Spleen (tissue), 11 donors: ENCODE data around the gene RTL10. TPM values are rescaled to one million over a fixed set of nuclear protein-coding genes. Genes with fewer than 3 reads are reported as not detected.

Experiments
- DNase-seq: peaks from one replicate; pipeline ENCODE4 v3.0.0-alpha.2; 2020
- H3K27ac ChIP-seq, 8 donors: fragments of 200-600 bp; sonication (generic) in 7 of 8; 1 replicate in 4 of 8; 2 replicates in 4 of 8; pipeline versions ENCODE4 v1.5.0 to v1.8.0; 2016 to 2021; ENCODE audit warnings: inconsistent platforms in 4 of 8, mild to moderate bottlenecking in 4 of 8, moderate library complexity in 1 of 8
- H3K27me3 ChIP-seq, 7 donors: fragments of 200-600 bp; sonication (generic) in 6 of 7; replicated peaks in 1 of 7; 1 replicate in 4 of 7; 2 replicates in 3 of 7; pipeline versions ENCODE4 v1.5.0 to v1.8.0; 2016 to 2021; ENCODE audit warnings: inconsistent platforms in 3 of 7, mild to moderate bottlenecking in 1 of 7
- H3K36me3 ChIP-seq, 6 donors: fragments of 200-600 bp; sonication (generic) in 5 of 6; 1 replicate in 4 of 6; 2 replicates in 2 of 6; pipeline versions ENCODE4 v1.5.0 to v1.8.0; 2016 to 2021; ENCODE audit warnings: inconsistent platforms in 2 of 6
- H3K4me1 ChIP-seq, 6 donors: fragments of 200-600 bp; sonication (generic) in 5 of 6; 1 replicate in 3 of 6; 2 replicates in 3 of 6; pipeline versions ENCODE4 v1.5.0 to v1.8.0; 2016 to 2021; ENCODE audit warnings: inconsistent platforms in 3 of 6
- H3K4me3 ChIP-seq, 8 donors: fragments of 200-600 bp; sonication (generic) in 7 of 8; 1 replicate in 4 of 8; 2 replicates in 4 of 8; pipeline versions ENCODE4 v1.5.0 to v1.8.0; 2016 to 2021; ENCODE audit warnings: inconsistent platforms in 4 of 8, mild to moderate bottlenecking in 4 of 8, moderate library complexity in 2 of 8
- H3K9me3 ChIP-seq, 8 donors: fragments of 200-600 bp; sonication (generic) in 7 of 8; 1 replicate in 4 of 8; 2 replicates in 4 of 8; pipeline versions ENCODE4 v1.5.0 to v1.8.0; 2016 to 2021; ENCODE audit warnings: inconsistent platforms in 4 of 8
- CTCF ChIP-seq, 11 experiments: fragments of 200-600 bp in 7 of 11; fragments of 450-650 bp in 4 of 11; sonication (generic) in 4 of 11; IDR thresholded peaks in 8 of 11; conservative IDR thresholded peaks in 3 of 11; 1 replicate in 7 of 11; 2 replicates in 4 of 11; pipeline versions ENCODE4 v1.4.0 to v1.8.0; 2016 to 2021; ENCODE audit warnings: antibody characterized with exemption in 11 of 11, inconsistent platforms in 4 of 11, mild to moderate bottlenecking in 1 of 11
- POLR2A ChIP-seq, 3 donors: fragments of 450-650 bp; IDR thresholded peaks; one replicate each; pipeline ENCODE4 v1.5.1; 2017; ENCODE audit warnings: antibody characterized with exemption in 3 of 3, mild to moderate bottlenecking in 1 of 3
- POLR2AphosphoS5 ChIP-seq, 3 donors: sonication (generic); formaldehyde crosslinking; IDR thresholded peaks; one replicate each; pipeline ENCODE4 v1.5.1; 2017; ENCODE audit warnings: antibody characterized with exemption in 3 of 3
- WGBS, 5 donors: extraction: QIAGEN DNeasy Blood & Tissue Kit in 3 of 5; methylation state at CpG; one replicate each; pipeline versions ENCODE4 v1.1.5 to v1.1.7; 2013 to 2018; 5-methylcytosine and 5-hydroxymethylcytosine counted together
- intact Hi-C: fragments of 100-400 bp; cut with DNase I; formaldehyde crosslinking; loops from one replicate; pipeline ENCODE4 v1.15.0; 2023; ENCODE audit warnings: low total_unique reads
- polyA plus RNA-seq, 3 donors: library from polyadenylated mRNA; stranded (reverse); fragments of 200-250 nt; gene quantifications; one replicate each; pipeline ENCODE4 v1.2.1, GENCODE V29; 2013
- total RNA-seq, 7 donors: library from RNA; depleted of rRNA in 3 of 7; stranded (reverse); fragments of >200 nt in 3 of 7; fragmentation: NEBNext Ultra II Directional in 4 of 7; extraction: Animal tissue kit (Norgen Biotek cat#: 25700) in 4 of 7; gene quantifications; one replicate each; pipeline versions ENCODE4 v1.1.0 to v1.2.1, GENCODE V29; 2016 to 2021
- donor health status: healthy with polysubstance abuse.
- donor health status: DM: no; HTN: no; CAD: no; lungs with moderate emphysema.
- donor health status: DM: no; HTN: no; CAD: no.
- donor health status: Bipolar disorder and iron deficiency.
- donor health status: healthy.
- donor health status: DM: no; HTN: no; CAD: no.
- donor health status: DM: yes; HTN: yes; CAD: no.

RTL10 gene
- total and polyA plus RNA-seq, 10 donors: 8.3 to 22.9 (median 17.8) TPM

GRCh38 chr22:19822301-19823117 lies 32.2 kb downstream of the RTL10 start:
- TF ChIP-seq POLR2AphosphoS5 (IDR thresholded peaks at IDR 0.05) (no peak), POLR2A (IDR thresholded peaks at IDR 0.05) (no peak), CTCF (IDR thresholded peaks at IDR 0.05 in 8 of 11, conservative IDR thresholded peaks at IDR 0.05 in 3 of 11) (no peak)
- intact Hi-C loops: no loop called here
- no peak for DNase-seq
- Histone ChIP-seq H3K27me3 (no peaks in the 10 kb centered on the region), H3K4me3 (no peak overlapping the region), H3K27ac (no peak overlapping the region), H3K9me3 (no peaks in the 10 kb centered on the region), H3K36me3 (peaks cover 0 to 30% (median 3%) of the 10 kb centered on the region in 6 donors), H3K4me1 (peaks cover 0 to 11% (median 3%) of the 10 kb centered on the region in 6 donors)
- 91 to 98% (median 95%) methylated on average over 11 to 18 of the region's 18 CpGs for WGBS, 5 donors

- Histone ChIP-seq H3K4me1 (peaks cover 0 to 11% (median 3%) of the 10 kb centered on the region in 6 donors), H3K9me3 (no peaks in the 10 kb centered on the region), H3K27me3 (no peaks in the 10 kb centered on the region), H3K27ac (no peak overlapping the region), H3K36me3 (peaks cover 0 to 30% (median 3%) of the 10 kb centered on the region in 6 donors), H3K4me3 (no peak overlapping the region)
- 87 to 92% (median 91%) methylated on average over 14 to 20 of the region's 20 CpGs for WGBS, 5 donors
- no peak for DNase-seq
- intact Hi-C loops: no loop called here
- no peak for TF ChIP-seq POLR2AphosphoS5 (IDR thresholded peaks at IDR 0.05)
- no peak for TF ChIP-seq POLR2A (IDR thresholded peaks at IDR 0.05)
- TF ChIP-seq CTCF (IDR thresholded peaks at IDR 0.05 in 8 of 11, conservative IDR thresholded peaks at IDR 0.05 in 3 of 11): no peak
Measured at GRCh38 chr22:19821523-19822300, 33.0 kb downstream of the RTL10 start.

- Histone ChIP-seq H3K27ac (no peak overlapping the region), H3K4me3 (no peak overlapping the region), H3K4me1 (peaks cover 0 to 11% (median 3%) of the 10 kb centered on the region in 6 donors), H3K27me3 (no peaks in the 10 kb centered on the region), H3K9me3 (no peaks in the 10 kb centered on the region), H3K36me3 (peaks cover 0 to 30% (median 3%) of the 10 kb centered on the region in 6 donors)
- intact Hi-C loops: no loop called here
- TF ChIP-seq POLR2A (IDR thresholded peaks at IDR 0.05) (no peak), CTCF (IDR thresholded peaks at IDR 0.05 in 8 of 11, conservative IDR thresholded peaks at IDR 0.05 in 3 of 11) (no peak), POLR2AphosphoS5 (IDR thresholded peaks at IDR 0.05) (no peak)
- DNase-seq: peak; percentile 75
- WGBS, 5 donors: 93 to 98% (median 94%) methylated on average over 8 to 18 of the region's 18 CpGs
Measured at GRCh38 chr22:19820880-19821522, 33.7 kb downstream of the RTL10 start.
